ENCODE measurements around the gene CPTP.
"Not testable (repeated sequence)": the region's sequence is repeated elsewhere in the genome, so short reads cannot be mapped to it uniquely, and the experiment has no call there.

CPTP gene

GRCh38 chr1:1359664-1360468 is 35.3 kb downstream of the CPTP start:
- no peaks in the 10 kb centered on the region for H3K36me3 ChIP-seq (ENCODE audit: insufficient read depth, low read length)
- no peaks in the 10 kb centered on the region for H3K27me3 ChIP-seq (ENCODE audit: insufficient read depth, low read length)
- H2AFZ ChIP-seq (ENCODE audit: low read depth, low read length), result no peak overlapping the region
- no peaks in the 10 kb centered on the region for H3K9me3 ChIP-seq (ENCODE audit: low read length)
- H3K4me1 ChIP-seq (ENCODE audit: insufficient read depth, low read length), result peaks cover 41% of the 10 kb centered on the region
- no peak overlapping the region for H3K4me3 ChIP-seq (ENCODE audit: low read length)

GRCh38 chr1:1360506-1361169 is 36.0 kb downstream of the CPTP start:
- no peaks in the 10 kb centered on the region for H3K27me3 ChIP-seq (ENCODE audit: insufficient read depth, low read length)
- peaks cover 41% of the 10 kb centered on the region for H3K4me1 ChIP-seq (ENCODE audit: insufficient read depth, low read length)
- H3K36me3 ChIP-seq (ENCODE audit: insufficient read depth, low read length), result no peaks in the 10 kb centered on the region
- H3K4me3 ChIP-seq (ENCODE audit: low read length), result no peak overlapping the region
- H3K9me3 ChIP-seq (ENCODE audit: low read length), result no peaks in the 10 kb centered on the region
- no peak overlapping the region for H2AFZ ChIP-seq (ENCODE audit: low read depth, low read length)

- Histone ChIP-seq H3K36me3 (ENCODE audit: insufficient read depth, low read length) (no peaks in the 10 kb centered on the region), H2AFZ (ENCODE audit: low read depth, low read length) (no peak overlapping the region), H3K4me3 (ENCODE audit: low read length) (no peak overlapping the region), H3K9me3 (ENCODE audit: low read length) (peaks cover under 1% of the 10 kb centered on the region), H3K4me1 (ENCODE audit: insufficient read depth, low read length) (peaks cover 41% of the 10 kb centered on the region), H3K27me3 (ENCODE audit: insufficient read depth, low read length) (no peaks in the 10 kb centered on the region)
Observed at GRCh38 chr1:1361233-1361981, 36.8 kb downstream of the CPTP start.

- no peaks in the 10 kb centered on the region for H3K27me3 ChIP-seq (ENCODE audit: insufficient read depth, low read length)
- H3K36me3 ChIP-seq (ENCODE audit: insufficient read depth, low read length), result no peaks in the 10 kb centered on the region
- peaks cover 37% of the 10 kb centered on the region for H3K4me1 ChIP-seq (ENCODE audit: insufficient read depth, low read length)
- H3K9me3 ChIP-seq (ENCODE audit: low read length), result peaks cover 6% of the 10 kb centered on the region
- H3K4me3 ChIP-seq (ENCODE audit: low read length), result no peak overlapping the region
- no peak overlapping the region for H2AFZ ChIP-seq (ENCODE audit: low read depth, low read length)
Observed at GRCh38 chr1:1361982-1362423, 37.4 kb downstream of the CPTP start.

GRCh38 chr1:1364266-1364665 is 39.7 kb downstream of the CPTP start:
- Histone ChIP-seq H3K4me3 (ENCODE audit: low read length) (no peak overlapping the region), H3K9me3 (ENCODE audit: low read length) (peaks cover 8% of the 10 kb centered on the region), H3K27me3 (ENCODE audit: insufficient read depth, low read length) (no peaks in the 10 kb centered on the region), H2AFZ (ENCODE audit: low read depth, low read length) (no peak overlapping the region), H3K4me1 (ENCODE audit: insufficient read depth, low read length) (peaks cover 18% of the 10 kb centered on the region), H3K36me3 (ENCODE audit: insufficient read depth, low read length) (no peaks in the 10 kb centered on the region)

GRCh38 chr1:1365875-1366698 is 41.5 kb downstream of the CPTP start:
- H3K36me3 ChIP-seq (ENCODE audit: insufficient read depth, low read length), result no peaks in the 10 kb centered on the region
- H3K9me3 ChIP-seq (ENCODE audit: low read length), result peaks cover 8% of the 10 kb centered on the region
- H2AFZ ChIP-seq (ENCODE audit: low read depth, low read length), result no peak overlapping the region
- no peaks in the 10 kb centered on the region for H3K27me3 ChIP-seq (ENCODE audit: insufficient read depth, low read length)
- H3K4me3 ChIP-seq (ENCODE audit: low read length), result no peak overlapping the region
- peaks cover under 1% of the 10 kb centered on the region for H3K4me1 ChIP-seq (ENCODE audit: insufficient read depth, low read length)

- Histone ChIP-seq H2AFZ (ENCODE audit: low read depth, low read length) (no peak overlapping the region), H3K4me3 (ENCODE audit: low read length) (no peak overlapping the region), H3K36me3 (ENCODE audit: insufficient read depth, low read length) (peaks cover 4% of the 10 kb centered on the region), H3K4me1 (ENCODE audit: insufficient read depth, low read length) (no peaks in the 10 kb centered on the region), H3K9me3 (ENCODE audit: low read length) (peaks cover 8% of the 10 kb centered on the region), H3K27me3 (ENCODE audit: insufficient read depth, low read length) (no peaks in the 10 kb centered on the region)
Observed at GRCh38 chr1:1366699-1367066, 42.1 kb downstream of the CPTP start.

- H3K4me3 ChIP-seq (ENCODE audit: low read length), result no peak overlapping the region
Observed at GRCh38 chr1:1367315-1367714, 42.7 kb downstream of the CPTP start.

GRCh38 chr1:1370094-1370493 is 45.5 kb downstream of the CPTP start:
- H2AFZ ChIP-seq (ENCODE audit: low read depth, low read length); H3K4me3 ChIP-seq (ENCODE audit: low read length); H3K9me3 ChIP-seq (ENCODE audit: low read length); H3K27me3 ChIP-seq (ENCODE audit: insufficient read depth, low read length): not testable (repeated sequence)
- Histone ChIP-seq H3K36me3 (ENCODE audit: insufficient read depth, low read length) (peaks cover 14% of the 10 kb centered on the region), H3K4me1 (ENCODE audit: insufficient read depth, low read length) (peaks cover 16% of the 10 kb centered on the region)

More at GRCh38 chr1:1367315-1367714, 42.7 kb downstream of the CPTP start:
- H2AFZ ChIP-seq (ENCODE audit: low read depth, low read length), result no peak overlapping the region
- peaks cover 6% of the 10 kb centered on the region for H3K36me3 ChIP-seq (ENCODE audit: insufficient read depth, low read length)
- H3K4me1 ChIP-seq (ENCODE audit: insufficient read depth, low read length), result peaks cover 2% of the 10 kb centered on the region
- H3K27me3 ChIP-seq (ENCODE audit: insufficient read depth, low read length), result no peaks in the 10 kb centered on the region
- peaks cover 8% of the 10 kb centered on the region for H3K9me3 ChIP-seq (ENCODE audit: low read length)

- Histone ChIP-seq H2AFZ (ENCODE audit: low read depth, low read length) (no peak overlapping the region), H3K4me3 (ENCODE audit: low read length) (no peak overlapping the region), H3K27me3 (ENCODE audit: insufficient read depth, low read length) (no peaks in the 10 kb centered on the region)
Observed at GRCh38 chr1:1370771-1371300, 46.2 kb downstream of the CPTP start.

GRCh38 chr1:1371364-1371745 is 46.8 kb downstream of the CPTP start:
- H3K9me3 ChIP-seq (ENCODE audit: low read length), result peaks cover 8% of the 10 kb centered on the region
- H3K36me3 ChIP-seq (ENCODE audit: insufficient read depth, low read length), result peaks cover 14% of the 10 kb centered on the region
- H3K4me1 ChIP-seq (ENCODE audit: insufficient read depth, low read length), result peaks cover 19% of the 10 kb centered on the region
- H3K27me3 ChIP-seq (ENCODE audit: insufficient read depth, low read length), result no peaks in the 10 kb centered on the region
- H3K4me3 ChIP-seq (ENCODE audit: low read length), result no peak overlapping the region
- H2AFZ ChIP-seq (ENCODE audit: low read depth, low read length), result no peak overlapping the region

More at GRCh38 chr1:1370771-1371300, 46.2 kb downstream of the CPTP start:
- H3K4me1 ChIP-seq (ENCODE audit: insufficient read depth, low read length), result peaks cover 16% of the 10 kb centered on the region
- peaks cover 14% of the 10 kb centered on the region for H3K36me3 ChIP-seq (ENCODE audit: insufficient read depth, low read length)
- peaks cover 8% of the 10 kb centered on the region for H3K9me3 ChIP-seq (ENCODE audit: low read length)
